ENCODE measurements around the gene RNU6-1. TPM values are rescaled to one million over a fixed set of nuclear protein-coding genes. Genes with fewer than 3 reads are reported as not detected.

RNU6-1 gene
- total RNA-seq, 1 experiment from 2014 or later, result not detected

GRCh38 chr15:67801926-67802914 lies 37.6 kb downstream of the RNU6-1 start:
- Histone ChIP-seq H3K36me3 (ENCODE audit: insufficient read depth, low read length, poor library complexity, severe bottlenecking) (no peaks in the 10 kb centered on the region), H3K27ac (ENCODE audit: low read depth, low read length, poor library complexity, severe bottlenecking) (no peak overlapping the region), H3K27me3 (replicated peaks; ENCODE audit: insufficient read depth, low read depth, low read length, poor library complexity) (no peaks in the 10 kb centered on the region), H3K9me3 (ENCODE audit: low read depth, low read length, poor library complexity, severe bottlenecking) (no peaks in the 10 kb centered on the region), H3K4me1 (ENCODE audit: insufficient read depth, low read length, poor library complexity, severe bottlenecking) (peaks cover 7% of the 10 kb centered on the region), H3K4me3 (ENCODE audit: low read depth, low read length, poor library complexity, severe bottlenecking) (no peak overlapping the region)
- ChIA-PET CTCF (no interaction called here), POLR2A (ENCODE audit: low non-redundant PET) (no interaction called here)
- TF ChIP-seq EZH2 (IDR thresholded peaks at IDR 0.05; ENCODE audit: borderline replicate concordance, low read depth, low read length, poor library complexity, severe bottlenecking) (no peak), CTCF (conservative IDR thresholded peaks at IDR 0.05; ENCODE audit: low read depth, low read length) (no peak)
- intact Hi-C loops (cut with micrococcal nuclease; ENCODE audit: unreplicated experiment), result no loop called here
- BruUV-seq (replicated peaks), result no TSS peak
- no peak for DNase-seq (ENCODE audit: low spot score)

GRCh38 chr15:67801142-67801541 lies 38.7 kb downstream of the RNU6-1 start:
- H3K27ac ChIP-seq (ENCODE audit: low read depth, low read length, poor library complexity, severe bottlenecking), result no peak overlapping the region
- no TSS peak for BruUV-seq (replicated peaks)
- TF ChIP-seq EZH2 (IDR thresholded peaks at IDR 0.05; ENCODE audit: borderline replicate concordance, low read depth, low read length, poor library complexity, severe bottlenecking) (no peak), CTCF (conservative IDR thresholded peaks at IDR 0.05; ENCODE audit: low read depth, low read length) (no peak)
- CTCF ChIA-PET, result no interaction called here
- H3K9me3 ChIP-seq (ENCODE audit: low read depth, low read length, poor library complexity, severe bottlenecking), result no peaks in the 10 kb centered on the region
- DNase-seq (ENCODE audit: low spot score), result no peak
- no peaks in the 10 kb centered on the region for H3K27me3 ChIP-seq (replicated peaks; ENCODE audit: insufficient read depth, low read depth, low read length, poor library complexity)
- H3K4me3 ChIP-seq (ENCODE audit: low read depth, low read length, poor library complexity, severe bottlenecking), result no peak overlapping the region
- POLR2A ChIA-PET (ENCODE audit: low non-redundant PET), result no interaction called here
- H3K4me1 ChIP-seq (ENCODE audit: insufficient read depth, low read length, poor library complexity, severe bottlenecking), result peaks cover 14% of the 10 kb centered on the region
- no peaks in the 10 kb centered on the region for H3K36me3 ChIP-seq (ENCODE audit: insufficient read depth, low read length, poor library complexity, severe bottlenecking)
- intact Hi-C loops (cut with micrococcal nuclease; ENCODE audit: unreplicated experiment), result no loop called here

- H3K4me3 ChIP-seq (ENCODE audit: low read depth, low read length, poor library complexity, severe bottlenecking), result no peak overlapping the region
- intact Hi-C loops (cut with micrococcal nuclease; ENCODE audit: unreplicated experiment), result no loop called here
- H3K27ac ChIP-seq (ENCODE audit: low read depth, low read length, poor library complexity, severe bottlenecking), result no peak overlapping the region
- no TSS peak for BruUV-seq (replicated peaks)
- ChIA-PET CTCF (no interaction called here), POLR2A (ENCODE audit: low non-redundant PET) (no interaction called here)
- peaks cover 14% of the 10 kb centered on the region for H3K4me1 ChIP-seq (ENCODE audit: insufficient read depth, low read length, poor library complexity, severe bottlenecking)
- H3K27me3 ChIP-seq (replicated peaks; ENCODE audit: insufficient read depth, low read depth, low read length, poor library complexity), result no peaks in the 10 kb centered on the region
- H3K9me3 ChIP-seq (ENCODE audit: low read depth, low read length, poor library complexity, severe bottlenecking), result peaks cover 9% of the 10 kb centered on the region
- no peak for DNase-seq (ENCODE audit: low spot score)
- no peaks in the 10 kb centered on the region for H3K36me3 ChIP-seq (ENCODE audit: insufficient read depth, low read length, poor library complexity, severe bottlenecking)
- TF ChIP-seq CTCF (conservative IDR thresholded peaks at IDR 0.05; ENCODE audit: low read depth, low read length) (no peak), EZH2 (IDR thresholded peaks at IDR 0.05; ENCODE audit: borderline replicate concordance, low read depth, low read length, poor library complexity, severe bottlenecking) (no peak)
Observed at GRCh38 chr15:67799801-67800205, 40.0 kb downstream of the RNU6-1 start.

Measured in A673 (cell line).